Measurements from ENCODE around the gene OR7G3. TPM values are rescaled to one million over a fixed set of nuclear protein-coding genes. Genes with fewer than 3 reads are reported as not detected.

The OR7G3 gene
- total and polyA plus RNA-seq, 7 experiments from 2014 or later = not detected

DNA sequence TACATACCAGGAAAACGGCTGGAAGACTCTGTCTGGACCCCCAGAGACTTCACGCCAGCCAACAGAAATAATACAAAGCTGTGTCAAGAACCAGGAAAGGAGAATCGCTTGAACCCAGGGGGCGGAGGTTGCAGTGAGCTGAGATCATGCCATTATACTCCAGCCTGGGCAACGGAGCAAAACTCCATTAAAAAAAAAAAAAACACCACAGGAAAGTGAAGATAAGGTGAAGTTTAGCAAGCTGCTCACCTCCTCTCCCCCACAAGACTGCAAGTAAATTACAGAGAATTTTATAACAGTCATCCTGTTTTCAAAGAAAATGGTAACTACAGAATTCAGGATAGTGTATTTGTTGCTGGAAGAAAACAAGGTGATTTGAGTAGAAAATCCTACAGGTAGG, 10.2 kb downstream of the OR7G3 start:
- H3K36me3 Mint-ChIP-seq = no peaks in the 10 kb centered on the region
- H3K27ac ChIP-seq (ENCODE audit: low read depth, low read length) = no peak overlapping the region
- DNase-seq = no peak
- H3K27me3 Mint-ChIP-seq = peaks cover 0 to 38% (median 26%) of the 10 kb centered on the region in 5 donors
- H3K4me1 Mint-ChIP-seq = no peaks in the 10 kb centered on the region
- intact Hi-C loops (cut with micrococcal nuclease) = no loop called here
- ChIA-PET POLR2A (no interaction called here), CTCF (no interaction called here)
- H3K36me3 ChIP-seq (ENCODE audit: control insufficient read depth in 2 of 3, insufficient read depth in 3 of 3, low read length in 3 of 3) = no peaks in the 10 kb centered on the region
- H3K9me3 Mint-ChIP-seq = peaks cover 0 to 9% (median 0%) of the 10 kb centered on the region in 11 donors
- H3K4me3 Mint-ChIP-seq = no peak overlapping the region
- no peaks in the 10 kb centered on the region for H3K9me3 ChIP-seq (ENCODE audit: control insufficient read depth in 2 of 3, low read length in 3 of 3)
- peaks cover 0 to 2% of the 10 kb centered on the region in 2 donors for H3K27me3 ChIP-seq (ENCODE audit: control insufficient read depth in 2 of 2, insufficient read depth in 2 of 2, low read length in 2 of 2)
- H3K4me1 ChIP-seq (ENCODE audit: control insufficient read depth in 2 of 2, insufficient read depth in 2 of 2, low read length in 2 of 2) = no peaks in the 10 kb centered on the region
- no peak overlapping the region for H3K27ac Mint-ChIP-seq
- no peak overlapping the region for H3K4me3 ChIP-seq (ENCODE audit: low read length)
- no peak for ATAC-seq

DNA sequence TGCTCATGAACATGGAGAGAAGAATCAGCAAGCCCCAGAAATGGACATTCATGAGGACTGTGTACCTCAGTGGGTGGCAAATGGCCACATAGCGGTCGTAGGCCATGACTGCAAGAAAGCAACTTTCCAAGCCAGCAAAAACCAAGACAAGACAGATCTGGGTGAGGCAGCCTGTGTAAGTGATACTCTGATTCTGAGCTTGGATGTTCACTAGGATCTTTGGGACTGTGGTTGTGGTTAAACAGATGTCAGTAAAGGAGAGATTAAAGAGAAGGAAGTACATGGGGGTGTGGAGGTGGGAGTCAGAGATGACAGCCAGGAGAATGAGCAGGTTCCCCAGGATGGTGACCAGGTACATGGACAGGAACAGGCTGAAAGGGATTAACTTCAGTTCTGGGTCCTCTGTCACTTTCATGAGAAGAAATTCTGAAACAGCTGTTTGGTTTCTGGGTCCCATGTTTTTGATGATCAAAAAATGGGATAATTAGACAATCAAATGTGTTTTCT, 11.4 kb downstream of the OR7G3 start, which contains the start of gene OR7G1:
Gene OR7G1 (minus strand): TSS at position 457 of the 507 bp plus-strand sequence. CDS start 0 bp downstream, at position 457.
- no peak within 1 kb of the TSS for H3K4me3 Mint-ChIP-seq
- peaks cover 0 to 2% of the 10 kb centered on the region in 2 donors for H3K27me3 ChIP-seq (ENCODE audit: control insufficient read depth in 2 of 2, insufficient read depth in 2 of 2, low read length in 2 of 2)
- POLR2A ChIA-PET = no interaction called here
- no peaks in the 10 kb centered on the region for H3K36me3 Mint-ChIP-seq
- CTCF ChIA-PET = no interaction called here
- no peak within 1 kb of the TSS for H3K27ac ChIP-seq (ENCODE audit: low read depth, low read length)
- no peaks in the 10 kb centered on the region for H3K4me1 ChIP-seq (ENCODE audit: control insufficient read depth in 2 of 2, insufficient read depth in 2 of 2, low read length in 2 of 2)
- no peaks in the 10 kb centered on the region for H3K4me1 Mint-ChIP-seq
- no peak within 1 kb of the TSS for H3K4me3 ChIP-seq (ENCODE audit: low read length)
- H3K9me3 Mint-ChIP-seq = peaks cover 0 to 6% (median 0%) of the 10 kb centered on the region in 11 donors
- H3K27ac Mint-ChIP-seq = no peak within 1 kb of the TSS
- H3K9me3 ChIP-seq (ENCODE audit: control insufficient read depth in 2 of 3, low read length in 3 of 3) = no peaks in the 10 kb centered on the region
- intact Hi-C loops (cut with micrococcal nuclease) = no loop called here
- DNase-seq (no peak), ATAC-seq (no peak)
- H3K36me3 ChIP-seq (ENCODE audit: control insufficient read depth in 2 of 3, insufficient read depth in 3 of 3, low read length in 3 of 3) = no peaks in the 10 kb centered on the region
- peaks cover 0 to 34% (median 23%) of the 10 kb centered on the region in 5 donors for H3K27me3 Mint-ChIP-seq

DNA sequence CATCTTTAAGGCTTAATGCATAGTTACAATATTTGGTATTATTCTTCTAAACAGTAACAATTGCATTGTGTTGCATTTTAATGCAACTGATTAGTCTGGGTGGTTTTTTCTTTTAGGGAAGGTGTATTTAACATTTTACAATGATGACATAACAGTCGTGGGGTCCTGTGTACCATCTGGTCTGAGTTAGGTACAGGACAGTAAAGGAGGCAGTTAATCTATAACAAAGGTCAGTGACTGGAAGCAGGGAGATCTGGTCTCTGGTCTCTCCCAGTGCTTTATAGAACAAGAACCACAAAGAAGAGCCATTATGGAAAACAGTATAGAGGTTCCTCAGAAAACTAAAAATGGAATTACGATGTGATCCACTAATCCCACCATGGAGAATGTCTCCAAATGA, 16.8 kb downstream of the OR7G3 start:
- Histone ChIP-seq H3K27me3 (ENCODE audit: control insufficient read depth in 2 of 2, insufficient read depth in 2 of 2, low read length in 2 of 2) (no peaks in the 10 kb centered on the region), H3K27ac (ENCODE audit: low read depth, low read length) (no peak overlapping the region), H3K4me3 (ENCODE audit: low read length) (no peak overlapping the region), H3K9me3 (ENCODE audit: control insufficient read depth in 2 of 3, low read length in 3 of 3) (no peaks in the 10 kb centered on the region), H3K4me1 (ENCODE audit: control insufficient read depth in 2 of 2, insufficient read depth in 2 of 2, low read length in 2 of 2) (no peaks in the 10 kb centered on the region), H3K36me3 (ENCODE audit: control insufficient read depth in 2 of 3, insufficient read depth in 3 of 3, low read length in 3 of 3) (no peaks in the 10 kb centered on the region)
- Mint-ChIP-seq H3K4me3 (no peak overlapping the region), H3K27me3 (peaks cover 0 to 36% (median 25%) of the 10 kb centered on the region in 5 donors), H3K9me3 (no peaks in the 10 kb centered on the region), H3K27ac (no peak overlapping the region), H3K36me3 (no peaks in the 10 kb centered on the region), H3K4me1 (no peaks in the 10 kb centered on the region)
- no peak for ATAC-seq
- ChIA-PET CTCF (no interaction called here), POLR2A (no interaction called here)
- DNase-seq = no peak
- intact Hi-C loops (cut with micrococcal nuclease) = no loop called here

DNA sequence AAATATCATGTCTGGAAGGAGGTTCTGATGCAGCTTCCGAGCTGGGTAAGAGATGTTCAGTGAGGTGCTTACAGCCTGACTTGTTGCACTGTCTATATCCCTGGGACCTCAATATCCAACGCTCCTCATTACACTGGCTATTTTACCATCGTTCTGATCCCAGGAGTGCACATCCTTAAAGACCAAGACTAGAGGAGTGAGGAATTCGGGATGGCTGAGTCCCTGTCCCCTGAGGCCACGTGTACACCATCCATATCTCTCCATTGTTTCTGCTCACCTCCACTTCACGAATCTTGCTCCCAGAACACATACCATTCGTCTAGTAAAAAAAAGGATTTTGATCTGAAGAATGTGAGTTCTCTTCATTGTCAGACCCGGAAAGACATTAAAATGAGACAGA, 19.4 kb downstream of the OR7G3 start, which contains the start of gene OR7G2:
Gene OR7G2 (minus strand): TSS at position 101 of the 400 bp plus-strand sequence. CDS start 4,232 bp downstream, outside the sequence.
- Mint-ChIP-seq H3K27ac (no peak within 1 kb of the TSS), H3K4me1 (no peaks in the 10 kb centered on the region), H3K4me3 (no peak within 1 kb of the TSS), H3K36me3 (no peaks in the 10 kb centered on the region), H3K27me3 (peaks cover 0 to 37% (median 29%) of the 10 kb centered on the region in 5 donors), H3K9me3 (peaks cover 0 to 1% (median 0%) of the 10 kb centered on the region in 11 donors)
- H3K27ac ChIP-seq (ENCODE audit: low read depth, low read length) = no peak within 1 kb of the TSS
- intact Hi-C loops (cut with micrococcal nuclease) = no loop called here
- CTCF ChIA-PET = no interaction called here
- no peaks in the 10 kb centered on the region for H3K27me3 ChIP-seq (ENCODE audit: control insufficient read depth in 2 of 2, insufficient read depth in 2 of 2, low read length in 2 of 2)
- no peak within 1 kb of the TSS for H3K4me3 ChIP-seq (ENCODE audit: low read length)
- H3K4me1 ChIP-seq (ENCODE audit: control insufficient read depth in 2 of 2, insufficient read depth in 2 of 2, low read length in 2 of 2) = no peaks in the 10 kb centered on the region
- no peaks in the 10 kb centered on the region for H3K36me3 ChIP-seq (ENCODE audit: control insufficient read depth in 2 of 3, insufficient read depth in 3 of 3, low read length in 3 of 3)
- H3K9me3 ChIP-seq (ENCODE audit: control insufficient read depth in 2 of 3, low read length in 3 of 3) = no peaks in the 10 kb centered on the region
- DNase-seq (no peak), ATAC-seq (no peak)
- POLR2A ChIA-PET = no interaction called here

DNA sequence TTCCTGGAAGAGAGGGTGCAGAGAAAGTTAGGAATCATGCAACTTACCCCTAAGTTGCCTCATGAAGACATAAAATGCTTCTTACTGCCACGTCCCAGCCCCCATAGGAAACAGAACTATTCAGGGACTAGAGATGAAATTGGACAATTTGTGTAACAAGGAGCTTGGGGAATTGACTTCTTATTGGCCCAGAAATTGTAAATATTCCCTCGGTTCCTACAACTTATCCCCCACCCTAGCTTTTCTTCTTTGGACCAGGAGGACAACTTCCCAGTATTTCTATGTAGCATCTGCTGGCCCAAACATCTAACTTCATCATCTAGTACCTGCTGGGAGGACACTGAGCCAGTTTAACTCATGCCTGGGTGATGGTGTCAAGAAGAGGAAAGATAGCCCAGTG, 40.0 kb downstream of the OR7G3 start, which contains the start of gene OR1M1:
Gene OR1M1 (plus strand): TSS at position 301 of the 400 bp plus-strand sequence. CDS start 6,184 bp downstream, outside the sequence.
- Mint-ChIP-seq H3K27me3 (peaks cover 0 to 30% (median 17%) of the 10 kb centered on the region in 5 donors), H3K4me1 (peaks cover 0 to 4% (median 0%) of the 10 kb centered on the region in 7 donors), H3K9me3 (peaks cover 0 to 3% (median 0%) of the 10 kb centered on the region in 11 donors), H3K4me3 (no peak within 1 kb of the TSS), H3K36me3 (no peaks in the 10 kb centered on the region), H3K27ac (no peak within 1 kb of the TSS)
- no peaks in the 10 kb centered on the region for H3K27me3 ChIP-seq (ENCODE audit: control insufficient read depth in 2 of 2, insufficient read depth in 2 of 2, low read length in 2 of 2)
- H3K27ac ChIP-seq (ENCODE audit: low read depth, low read length) = no peak within 1 kb of the TSS
- H3K4me3 ChIP-seq (ENCODE audit: low read length) = no peak within 1 kb of the TSS
- intact Hi-C loops (cut with micrococcal nuclease) = no loop called here
- no peaks in the 10 kb centered on the region for H3K4me1 ChIP-seq (ENCODE audit: control insufficient read depth in 2 of 2, insufficient read depth in 2 of 2, low read length in 2 of 2)
- H3K36me3 ChIP-seq (ENCODE audit: control insufficient read depth in 2 of 3, insufficient read depth in 3 of 3, low read length in 3 of 3) = no peaks in the 10 kb centered on the region
- ChIA-PET POLR2A (no interaction called here), CTCF (no interaction called here)
- H3K9me3 ChIP-seq (ENCODE audit: control insufficient read depth in 2 of 3, low read length in 3 of 3) = no peaks in the 10 kb centered on the region
- ATAC-seq (no peak), DNase-seq (no peak)

DNA sequence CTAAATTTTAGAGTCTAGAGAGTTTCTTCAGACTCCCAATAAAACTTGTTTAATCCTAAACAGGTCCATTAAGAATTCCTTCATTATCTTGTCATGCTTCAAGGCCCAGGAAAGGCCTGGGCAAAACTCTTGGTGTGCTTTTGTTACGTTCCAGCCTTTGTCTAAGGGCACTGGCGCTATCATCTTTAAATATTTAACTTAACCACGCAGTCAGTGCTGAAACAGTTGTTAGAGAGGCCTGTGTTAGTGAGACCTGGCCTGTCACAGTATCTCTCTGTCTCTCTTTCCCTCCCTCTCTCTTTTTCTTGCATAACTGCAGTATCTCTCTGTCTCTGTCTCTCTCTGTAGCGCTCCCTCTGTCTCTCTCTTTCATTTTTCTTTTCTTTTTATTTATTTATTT, 48.1 kb downstream of the OR7G3 start:
- Histone ChIP-seq H3K4me1 (ENCODE audit: control insufficient read depth in 2 of 2, insufficient read depth in 2 of 2, low read length in 2 of 2) (no peaks in the 10 kb centered on the region), H3K27ac (ENCODE audit: low read depth, low read length) (no peak overlapping the region), H3K36me3 (ENCODE audit: control insufficient read depth in 2 of 3, insufficient read depth in 3 of 3, low read length in 3 of 3) (no peaks in the 10 kb centered on the region), H3K4me3 (ENCODE audit: low read length) (no peak overlapping the region), H3K9me3 (ENCODE audit: control insufficient read depth in 2 of 3, low read length in 3 of 3) (no peaks in the 10 kb centered on the region), H3K27me3 (ENCODE audit: control insufficient read depth in 2 of 2, insufficient read depth in 2 of 2, low read length in 2 of 2) (no peaks in the 10 kb centered on the region)
- Mint-ChIP-seq H3K9me3 (no peaks in the 10 kb centered on the region), H3K27ac (no peak overlapping the region), H3K36me3 (no peaks in the 10 kb centered on the region), H3K4me3 (no peak overlapping the region), H3K27me3 (no peaks in the 10 kb centered on the region), H3K4me1 (peaks cover 0 to 8% (median 0%) of the 10 kb centered on the region in 7 donors)
- no peak for ATAC-seq
- CTCF ChIA-PET = no interaction called here
- POLR2A ChIA-PET = no interaction called here
- no peak for DNase-seq
- intact Hi-C loops (cut with micrococcal nuclease) = no loop called here

DNA sequence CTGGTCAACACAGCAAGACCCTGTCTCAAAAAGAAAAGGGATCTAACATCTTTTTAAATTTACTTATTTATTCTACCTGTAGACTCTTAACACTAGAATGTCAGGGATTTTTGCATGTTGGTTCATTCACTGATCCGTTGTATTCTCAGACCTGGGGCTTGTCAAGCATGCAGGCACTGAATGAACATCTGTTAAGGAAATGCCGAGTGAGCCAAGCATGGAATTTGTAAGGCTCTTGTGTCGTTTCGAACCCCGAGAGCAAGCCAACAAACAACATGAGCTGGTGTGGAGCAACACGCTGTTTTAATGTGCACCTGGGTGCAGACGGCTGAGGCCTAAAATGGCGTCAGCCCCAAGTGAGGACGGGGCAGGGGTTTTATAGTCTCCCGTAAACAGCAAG, 49.8 kb downstream of the OR7G3 start:
- Mint-ChIP-seq H3K4me1 (peaks cover 0 to 6% (median 0%) of the 10 kb centered on the region in 7 donors), H3K9me3 (no peaks in the 10 kb centered on the region), H3K27me3 (no peaks in the 10 kb centered on the region), H3K4me3 (no peak overlapping the region), H3K27ac (no peak overlapping the region), H3K36me3 (no peaks in the 10 kb centered on the region)
- ChIA-PET POLR2A (no interaction called here), CTCF (no interaction called here)
- Histone ChIP-seq H3K36me3 (ENCODE audit: control insufficient read depth in 2 of 3, insufficient read depth in 3 of 3, low read length in 3 of 3) (no peaks in the 10 kb centered on the region), H3K9me3 (ENCODE audit: control insufficient read depth in 2 of 3, low read length in 3 of 3) (no peaks in the 10 kb centered on the region), H3K4me3 (ENCODE audit: low read length) (no peak overlapping the region), H3K27ac (ENCODE audit: low read depth, low read length) (no peak overlapping the region), H3K4me1 (ENCODE audit: control insufficient read depth in 2 of 2, insufficient read depth in 2 of 2, low read length in 2 of 2) (no peaks in the 10 kb centered on the region), H3K27me3 (ENCODE audit: control insufficient read depth in 2 of 2, insufficient read depth in 2 of 2, low read length in 2 of 2) (no peaks in the 10 kb centered on the region)
- no peak for ATAC-seq
- intact Hi-C loops (cut with micrococcal nuclease) = no loop called here
- DNase-seq = no peak

All from naive thymus-derived CD4-positive, alpha-beta T cell (primary cell).